HEK293 (cell line): ENCODE data around the gene MRRF.
A peak's percentile ranks its signal among the peaks of the same experiment; 100 is the strongest.

ENCODE experiments used
- CTCF ChIA-PET: fragments of 350-600 bp; formaldehyde crosslinking; extraction: SDS; loops from one replicate; lab custom pipeline; 2021; ENCODE audit warnings: antibody characterized with exemption; lab: Yijun Ruan, JAX
- POLR2A ChIA-PET: fragments of 300-600 bp; formaldehyde crosslinking; extraction: SDS; loops from one replicate; lab custom pipeline; 2020; ENCODE audit warnings: antibody characterized with exemption, inconsistent platforms; lab: Yijun Ruan, JAX
- H3K27ac ChIP-seq: fragments of 200-500 bp; sonication (Bioruptor generic); 2 replicates; pipeline ENCODE4 v1.5.1; 2014; ENCODE audit warnings: low read depth, low read length, control low read depth, inconsistent platforms; ENCODE audit errors: extremely low read depth
- H3K36me3 ChIP-seq, 2 experiments: fragments of 200-500 bp in 1 of 2; sonication (Bioruptor generic) in 1 of 2; 1 replicate in 1 of 2; 2 replicates in 1 of 2; pipeline ENCODE4 v1.5.1; 2014 to 2017; ENCODE audit warnings: inconsistent platforms in 2 of 2, low read length in 2 of 2; ENCODE audit not compliant: control insufficient read depth in 2 of 2, insufficient read depth in 1 of 2
- H3K4me1 ChIP-seq: fragments of 200-500 bp; sonication (Bioruptor generic); 2 replicates; pipeline ENCODE4 v1.5.1; 2014; ENCODE audit warnings: mild to moderate bottlenecking, low read length, inconsistent platforms; ENCODE audit not compliant: control insufficient read depth, insufficient read depth
- H3K4me3 ChIP-seq: 2 replicates; pipeline ENCODE4 v1.5.1; 2011; ENCODE audit warnings: low read depth, mild to moderate bottlenecking, control low read depth, low read length, moderate library complexity
- H3K9me3 ChIP-seq: fragments of 200-500 bp; sonication (Bioruptor generic); 2 replicates; pipeline ENCODE4 v1.5.1; 2014; ENCODE audit warnings: low read depth, low read length, inconsistent platforms; ENCODE audit not compliant: control insufficient read depth, insufficient read depth
- BCL11B ChIP-seq: fragments of 450-650 bp; formaldehyde crosslinking; IDR thresholded peaks from 2 replicates; pipeline ENCODE4 v1.5.1; 2016; ENCODE audit warnings: low read depth, missing biosample characterization, missing genetic modification characterization
- EGR2 ChIP-seq: fragments of 450-650 bp; formaldehyde crosslinking; IDR thresholded peaks from 2 replicates; pipeline ENCODE4 v1.5.1; 2016; ENCODE audit warnings: low read depth, missing biosample characterization, missing genetic modification characterization
- KLF1 ChIP-seq: fragments of 450-650 bp; formaldehyde crosslinking; IDR thresholded peaks from 2 replicates; pipeline ENCODE4 v1.5.1; 2016; ENCODE audit warnings: missing biosample characterization, missing genetic modification characterization
- KLF9 ChIP-seq: fragments of 450-650 bp; formaldehyde crosslinking; IDR thresholded peaks from 2 replicates; pipeline ENCODE4 v1.5.1; 2016; ENCODE audit warnings: missing biosample characterization, missing genetic modification characterization, low read depth
- SCRT2 ChIP-seq: fragments of 450-650 bp; formaldehyde crosslinking; IDR thresholded peaks from 2 replicates; pipeline ENCODE4 v1.5.1; 2016; ENCODE audit warnings: missing biosample characterization, missing genetic modification characterization
- SP2 ChIP-seq: fragments of 450-650 bp; formaldehyde crosslinking; IDR thresholded peaks from 2 replicates; pipeline ENCODE4 v1.5.1; 2016; ENCODE audit warnings: missing biosample characterization, missing genetic modification characterization
- SP3 ChIP-seq: fragments of 450-650 bp; formaldehyde crosslinking; IDR thresholded peaks from 2 replicates; pipeline ENCODE4 v1.5.1; 2016; ENCODE audit warnings: missing biosample characterization, missing genetic modification characterization
- TRIM28 ChIP-seq: IDR thresholded peaks from 2 replicates; pipeline ENCODE4 v1.6.1; 2011; ENCODE audit warnings: low read length, control low read depth, borderline replicate concordance
- ZBTB26 ChIP-seq: fragments of 450-650 bp; formaldehyde crosslinking; optimal IDR thresholded peaks from 2 replicates; pipeline ENCODE3; 2016; ENCODE audit warnings: missing biosample characterization, mild to moderate bottlenecking, missing genetic modification characterization
- ZBTB49 ChIP-seq: fragments of 450-650 bp; formaldehyde crosslinking; IDR thresholded peaks from 2 replicates; pipeline ENCODE4 v1.5.1; 2016; ENCODE audit warnings: missing biosample characterization, missing genetic modification characterization, low read depth
- ZFP37 ChIP-seq: fragments of 450-650 bp; formaldehyde crosslinking; IDR thresholded peaks from 2 replicates; pipeline ENCODE4 v1.5.1; 2016; ENCODE audit warnings: missing biosample characterization, missing genetic modification characterization
- ZNF112 ChIP-seq: fragments of 450-650 bp; formaldehyde crosslinking; IDR thresholded peaks from 2 replicates; pipeline ENCODE4 v1.5.0; 2017; ENCODE audit warnings: missing biosample characterization, missing genetic modification characterization
- ZNF184 ChIP-seq: fragments of 450-650 bp; IDR thresholded peaks from 2 replicates; pipeline ENCODE4 v1.5.1; 2018; ENCODE audit warnings: missing biosample characterization, mild to moderate bottlenecking, missing genetic modification characterization
- ZNF302 ChIP-seq: fragments of 450-650 bp; formaldehyde crosslinking; IDR thresholded peaks from 2 replicates; pipeline ENCODE4 v1.5.1; 2016; ENCODE audit warnings: missing biosample characterization, missing genetic modification characterization, low read depth
- ZNF324 ChIP-seq: fragments of 450-650 bp; formaldehyde crosslinking; IDR thresholded peaks from 2 replicates; pipeline ENCODE4 v1.5.1; 2016; ENCODE audit warnings: missing biosample characterization, missing genetic modification characterization
- ZNF37A ChIP-seq: fragments of 450-650 bp; IDR thresholded peaks from 2 replicates; pipeline ENCODE4 v1.5.1; 2018; ENCODE audit warnings: missing biosample characterization, missing genetic modification characterization
- ZNF513 ChIP-seq: fragments of 450-650 bp; IDR thresholded peaks from 2 replicates; pipeline ENCODE4 v1.5.1; 2018; ENCODE audit warnings: missing biosample characterization, missing genetic modification characterization
- ZNF518A ChIP-seq: fragments of 450-650 bp; formaldehyde crosslinking; conservative IDR thresholded peaks from 2 replicates; pipeline ENCODE4 v1.5.1; 2016; ENCODE audit warnings: low read depth, missing biosample characterization, missing genetic modification characterization
- ZNF580 ChIP-seq: fragments of 450-650 bp; formaldehyde crosslinking; IDR thresholded peaks from 2 replicates; pipeline ENCODE4 v1.5.1; 2016; ENCODE audit warnings: missing biosample characterization, missing genetic modification characterization
- ZNF626 ChIP-seq: fragments of 450-650 bp; sonication (Bioruptor Pico); formaldehyde crosslinking; IDR thresholded peaks from 2 replicates; pipeline ENCODE4 v1.5.1; 2018; ENCODE audit warnings: missing biosample characterization, missing genetic modification characterization, inconsistent platforms
- ZNF664 ChIP-seq: fragments of 450-650 bp; formaldehyde crosslinking; IDR thresholded peaks from 2 replicates; pipeline ENCODE4 v1.5.1; 2016; ENCODE audit warnings: missing biosample characterization, missing genetic modification characterization
- ZNF830 ChIP-seq: fragments of 450-650 bp; IDR thresholded peaks from 2 replicates; pipeline ENCODE4 v1.5.0; 2018; ENCODE audit warnings: missing biosample characterization, missing genetic modification characterization, low read depth, mild to moderate bottlenecking, moderate library complexity

Gene MRRF

GRCh38 chr9:122265149-122265915 lies 650 bp downstream of the MRRF start (continued):
- TF ChIP-seq KLF9 (tag by site-specific recombination) (0 out of 2 replicates have a peak, but pooled peaks have one; percentile 1), SCRT2 (tag by site-specific recombination) (peak; percentile 4; the same call in 1 of the 2 replicates), ZNF626 (tag by site-specific recombination) (no peak), ZNF302 (tag by site-specific recombination) (no peak)

GRCh38 chr9:122268041-122268814 lies 3.5 kb downstream of the MRRF start:
- Histone ChIP-seq H3K4me3 (no peak overlapping the region), H3K9me3 (no peaks in the 10 kb centered on the region), H3K36me3 (peaks cover 0 to 25% of the 10 kb centered on the region in 2 experiments; a peak in 1 of 3 replicates), H3K27ac (no peak overlapping the region), H3K4me1 (no peaks in the 10 kb centered on the region)
- POLR2A ChIA-PET = no interaction called here
- CTCF ChIA-PET = interaction anchor here (0.6 kb wide), 1 partner anchor 88 kb away, joined by 3 read pairs; no protein-coding TSS in a partner anchor
- TF ChIP-seq KLF1 (tag by site-specific recombination) = no peak
- TF ChIP-seq ZFP37 = no peak
- TF ChIP-seq SP3 (tag by site-specific recombination) = no peak
- TF ChIP-seq ZNF184 (tag by site-specific recombination) = no peak
- TF ChIP-seq ZNF324 (tag by site-specific recombination) = no peak
- no peak for TF ChIP-seq TRIM28
- no peak for TF ChIP-seq ZNF664 (tag by site-specific recombination)
- TF ChIP-seq ZNF112 (tag by site-specific recombination) = no peak
- TF ChIP-seq ZNF580 (tag by site-specific recombination) = no peak
- TF ChIP-seq ZNF518A (tag by site-specific recombination) = no peak
- TF ChIP-seq ZNF830 (tag by site-specific recombination) = no peak
- TF ChIP-seq ZNF37A (tag by site-specific recombination) = no peak

GRCh38 chr9:122274055-122274454 lies 9.4 kb downstream of the MRRF start:
- no peaks in the 10 kb centered on the region for H3K9me3 ChIP-seq
- H3K36me3 ChIP-seq = peaks cover 6 to 42% of the 10 kb centered on the region in 2 experiments
- POLR2A ChIA-PET = no interaction called here
- no peak overlapping the region for H3K27ac ChIP-seq
- no peaks in the 10 kb centered on the region for H3K4me1 ChIP-seq
- CTCF ChIA-PET = interaction anchor here (0.8 kb wide), 2 partner anchors 13 to 46 kb away, joined by 3 to 4 read pairs; no protein-coding TSS in a partner anchor
- H3K4me3 ChIP-seq = no peak overlapping the region
- TF ChIP-seq EGR2 (tag by site-specific recombination) = no peak
- TF ChIP-seq BCL11B = no peak
- TF ChIP-seq SP2 = no peak
- no peak for TF ChIP-seq ZNF513 (tag by site-specific recombination)
- TF ChIP-seq ZBTB49 (tag by site-specific recombination) = no peak
- no peak for TF ChIP-seq ZBTB26
